ENCODE measurements around the gene OR2AJ1.
"Not testable (repeated sequence)": the region's sequence is repeated elsewhere in the genome, so short reads cannot be mapped to it uniquely, and the experiment has no call there.

Gene OR2AJ1

GRCh38 chr1:247924868-247925267 is at the start of gene OR2AJ1:
OR2AJ1 (plus strand) TSS chr1:247924889; CDS start chr1:247933769, 8,880 bp downstream.
- in situ Hi-C loops (cut with HindIII; ENCODE audit: low sequenced_read_pairs), result no loop called here

- in situ Hi-C loops (cut with HindIII; ENCODE audit: low sequenced_read_pairs), result no loop called here
These were observed 41.3 kb upstream of the OR2AJ1 start for GRCh38 chr1:247883346-247883745.

- in situ Hi-C loops (cut with HindIII; ENCODE audit: low sequenced_read_pairs), result no loop called here
These were observed 39.8 kb upstream of the OR2AJ1 start for GRCh38 chr1:247884797-247885413.

GRCh38 chr1:247895163-247895637 is 29.5 kb upstream of the OR2AJ1 start, which contains the start of gene OR2W3:
OR2W3 (plus strand) TSS chr1:247895587; CDS start chr1:247895587, 0 bp downstream.
- in situ Hi-C loops (cut with HindIII; ENCODE audit: low sequenced_read_pairs), result no loop called here

GRCh38 chr1:247895976-247896375 is 28.7 kb upstream of the OR2AJ1 start:
- in situ Hi-C loops (cut with HindIII; ENCODE audit: low sequenced_read_pairs), result no loop called here

GRCh38 chr1:247904122-247904521 is 20.6 kb upstream of the OR2AJ1 start:
- in situ Hi-C loops (cut with HindIII; ENCODE audit: low sequenced_read_pairs), result no loop called here

GRCh38 chr1:247905181-247905580 is 19.5 kb upstream of the OR2AJ1 start:
- in situ Hi-C loops (cut with HindIII; ENCODE audit: low sequenced_read_pairs), result no loop called here

GRCh38 chr1:247905910-247906503 is 18.7 kb upstream of the OR2AJ1 start:
- in situ Hi-C loops (cut with HindIII; ENCODE audit: low sequenced_read_pairs), result no loop called here

GRCh38 chr1:247906504-247907047 is 18.1 kb upstream of the OR2AJ1 start:
- in situ Hi-C loops (cut with HindIII; ENCODE audit: low sequenced_read_pairs), result no loop called here

- in situ Hi-C loops (cut with HindIII; ENCODE audit: low sequenced_read_pairs), result no loop called here
These were observed 15.9 kb upstream of the OR2AJ1 start for GRCh38 chr1:247908766-247909165.

GRCh38 chr1:247913786-247914185 is 10.9 kb upstream of the OR2AJ1 start:
- in situ Hi-C loops (cut with HindIII; ENCODE audit: low sequenced_read_pairs), result no loop called here

- in situ Hi-C loops (cut with HindIII; ENCODE audit: low sequenced_read_pairs), result no loop called here
These were observed 9.6 kb upstream of the OR2AJ1 start for GRCh38 chr1:247914941-247915662.

- in situ Hi-C loops (cut with HindIII; ENCODE audit: low sequenced_read_pairs), result no loop called here
These were observed 4.7 kb upstream of the OR2AJ1 start, which contains the start of gene OR2T8 for GRCh38 chr1:247919952-247920351. OR2T8 (plus strand) TSS chr1:247920252; CDS start chr1:247921018, 766 bp downstream.

- in situ Hi-C loops (cut with HindIII; ENCODE audit: low sequenced_read_pairs), result no loop called here
These were observed 748 bp upstream of the OR2AJ1 start for GRCh38 chr1:247923941-247924340.

- in situ Hi-C loops (cut with HindIII; ENCODE audit: low sequenced_read_pairs), result no loop called here
These were observed 9.3 kb downstream of the OR2AJ1 start for GRCh38 chr1:247933989-247934388.

GRCh38 chr1:247935781-247936180 is 11.1 kb downstream of the OR2AJ1 start:
- in situ Hi-C loops (cut with HindIII; ENCODE audit: low sequenced_read_pairs), result no loop called here

- in situ Hi-C loops (cut with HindIII; ENCODE audit: low sequenced_read_pairs), result no loop called here
These were observed 11.7 kb downstream of the OR2AJ1 start for GRCh38 chr1:247936415-247936814.

GRCh38 chr1:247936965-247937734 is 12.5 kb downstream of the OR2AJ1 start:
- in situ Hi-C loops (cut with HindIII; ENCODE audit: low sequenced_read_pairs), result not testable (repeated sequence)

GRCh38 chr1:247942624-247943023 is 17.9 kb downstream of the OR2AJ1 start:
- in situ Hi-C loops (cut with HindIII; ENCODE audit: low sequenced_read_pairs), result no loop called here

- in situ Hi-C loops (cut with HindIII; ENCODE audit: low sequenced_read_pairs), result no loop called here
These were observed 23.9 kb downstream of the OR2AJ1 start, which contains the start of gene OR2L8 for GRCh38 chr1:247948558-247948957. OR2L8 (plus strand) TSS chr1:247948858; CDS start chr1:247948858, 0 bp downstream.

GRCh38 chr1:247953408-247953807 is 28.7 kb downstream of the OR2AJ1 start:
- in situ Hi-C loops (cut with HindIII; ENCODE audit: low sequenced_read_pairs), result no loop called here
